ENCODE data around the gene GABRB1.

Gene GABRB1

GRCh38 chr4:47031011-47031678 is at the start of gene GABRB1:
Gene GABRB1, plus strand, starts transcription at chr4:47031567.
- peak; percentile 12 for DNase-seq

- DNase-seq, result no peak
These were observed 46.6 kb upstream of the GABRB1 start for GRCh38 chr4:46984781-46985180.

- no peak for DNase-seq
These were observed 44.3 kb upstream of the GABRB1 start for GRCh38 chr4:46986922-46987638.

- DNase-seq, result no peak
These were observed 39.0 kb upstream of the GABRB1 start for GRCh38 chr4:46992338-46992737.

- DNase-seq, result no peak
These were observed 38.0 kb upstream of the GABRB1 start, which contains the start of gene GABRA4 for GRCh38 chr4:46993075-46994006. Gene GABRA4, minus strand, starts transcription at chr4:46993581. Its CDS starts 157 bp downstream, at chr4:46993424.

GRCh38 chr4:46994007-46994405 is 37.4 kb upstream of the GABRB1 start:
- no peak for DNase-seq

GRCh38 chr4:46999566-46999965 is 31.8 kb upstream of the GABRB1 start:
- DNase-seq, result no peak

GRCh38 chr4:47000406-47000805 is 31.0 kb upstream of the GABRB1 start:
- DNase-seq, result no peak

GRCh38 chr4:47002580-47002979 is 28.8 kb upstream of the GABRB1 start:
- DNase-seq, result no peak

- DNase-seq, result no peak
These were observed 20.9 kb upstream of the GABRB1 start for GRCh38 chr4:47010347-47010911.

GRCh38 chr4:47010912-47011446 is 20.4 kb upstream of the GABRB1 start:
- DNase-seq, result no peak

- DNase-seq, result no peak
These were observed 18.7 kb upstream of the GABRB1 start for GRCh38 chr4:47012676-47013075.

- no peak for DNase-seq
These were observed 18.0 kb upstream of the GABRB1 start for GRCh38 chr4:47013373-47013772.

- DNase-seq, result no peak
These were observed 14.3 kb upstream of the GABRB1 start for GRCh38 chr4:47017081-47017480.

- no peak for DNase-seq
These were observed 13.9 kb upstream of the GABRB1 start for GRCh38 chr4:47017494-47017893.

- DNase-seq, result no peak
These were observed 511 bp downstream of the GABRB1 start for GRCh38 chr4:47031751-47032404.

GRCh38 chr4:47032405-47033106 is 1.2 kb downstream of the GABRB1 start:
- peak; percentile 18 for DNase-seq

- no peak for DNase-seq
These were observed 6.9 kb downstream of the GABRB1 start for GRCh38 chr4:47038263-47038662.

GRCh38 chr4:47040828-47041227 is 9.5 kb downstream of the GABRB1 start:
- DNase-seq, result no peak

- no peak for DNase-seq
These were observed 12.5 kb downstream of the GABRB1 start for GRCh38 chr4:47043821-47044220.

GRCh38 chr4:47045261-47045660 is 13.9 kb downstream of the GABRB1 start:
- no peak for DNase-seq

GRCh38 chr4:47049347-47049746 is 18.0 kb downstream of the GABRB1 start:
- DNase-seq, result no peak

Data from activated naive CD4-positive, alpha-beta T cell treated with Interleukin-2 at 50 U/mL for 16 hours (primary cell).